ENCODE measurements around the gene CCDC39. TPM values are rescaled to one million over a fixed set of nuclear protein-coding genes. Genes with fewer than 3 reads are reported as not detected.

CCDC39 gene
- total RNA-seq, 1 experiment from 2014 or later = 0.79 TPM

- H2BK5ac ChIP-seq (ENCODE audit: insufficient read length, low read length) = no peak overlapping the region
- no peak overlapping the region for H3K23ac ChIP-seq (ENCODE audit: insufficient read length, low read depth, low read length)
- no peaks in the 10 kb centered on the region for H3K79me1 ChIP-seq (ENCODE audit: insufficient read depth, low read depth, low read length, poor library complexity, severe bottlenecking)
- no peak overlapping the region for H3K4me2 ChIP-seq (ENCODE audit: insufficient read depth, insufficient read length, low read length)
- no peak overlapping the region for H3K4ac ChIP-seq (ENCODE audit: low read depth, low read length)
- no peaks in the 10 kb centered on the region for H3K27me3 Mint-ChIP-seq (ENCODE audit: low read depth)
- H3T11ph ChIP-seq (ENCODE audit: low read length) = no peak overlapping the region
- no peak overlapping the region for H2AFZ ChIP-seq (ENCODE audit: low read length)
- peaks cover 15 to 16% of the 10 kb centered on the region in 2 experiments for H3K4me1 Mint-ChIP-seq
- H3K27ac Mint-ChIP-seq = no peak overlapping the region; a peak in 1 of 7 replicates
- H4K91ac ChIP-seq (ENCODE audit: insufficient read length, low read depth, low read length) = no peak overlapping the region
- H2BK15ac ChIP-seq (ENCODE audit: low read depth, low read length) = no peak overlapping the region
- H3K23me2 ChIP-seq (ENCODE audit: insufficient read length, low read depth, low read length, poor library complexity, severe bottlenecking) = no peaks in the 10 kb centered on the region
- no peak overlapping the region for H4K5ac ChIP-seq (ENCODE audit: insufficient read length, low read depth, low read length)
- no peaks in the 10 kb centered on the region for H3K4me1 ChIP-seq (ENCODE audit: insufficient read depth, low read length)
- H3K27me3 ChIP-seq (ENCODE audit: insufficient read depth, low read length) = no peaks in the 10 kb centered on the region
- H4K8ac ChIP-seq (replicated peaks; ENCODE audit: insufficient read length, low read depth, low read length) = no peak overlapping the region
- H4K20me1 ChIP-seq (ENCODE audit: control insufficient read depth, insufficient read depth, insufficient read length) = no peaks in the 10 kb centered on the region
- H2BK12ac ChIP-seq (ENCODE audit: insufficient read length, low read depth, low read length) = no peak overlapping the region
- no peaks in the 10 kb centered on the region for H3K79me2 ChIP-seq (ENCODE audit: insufficient read depth, low read length)
- H2BK120ac ChIP-seq (ENCODE audit: low read depth, low read length, poor library complexity, severe bottlenecking) = no peak overlapping the region
- no peaks in the 10 kb centered on the region for H3K9me3 ChIP-seq (ENCODE audit: control insufficient read depth, low read depth, low read length)
- no peak overlapping the region for H3K9ac ChIP-seq (ENCODE audit: extremely low read depth, insufficient read length, low read length)
- no peak overlapping the region for H2BK20ac ChIP-seq (ENCODE audit: low read depth, low read length, poor library complexity, severe bottlenecking)
- peak; percentile 64 for TF ChIP-seq CTCF (conservative IDR thresholded peaks at IDR 0.05)
- H3K36me3 Mint-ChIP-seq (ENCODE audit: insufficient read depth in 1 of 3, low read depth in 3 of 3) = no peaks in the 10 kb centered on the region
- H3K18ac ChIP-seq (ENCODE audit: insufficient read length, low read depth, low read length) = no peak overlapping the region
- no peak overlapping the region for H2AK5ac ChIP-seq (ENCODE audit: insufficient read length, low read length)
- H3K9me3 Mint-ChIP-seq = no peaks in the 10 kb centered on the region
- DNase-seq = no peak
- no peak overlapping the region for H3K27ac ChIP-seq (ENCODE audit: insufficient read length, low read depth, low read length)
- WGBS (ENCODE audit: extremely low coverage, insufficient read length, low lambda C conversion rate) = no CpG with 5 or more reads among the region's 1 CpG
- H3K14ac ChIP-seq (ENCODE audit: insufficient read depth, low read length) = no peak overlapping the region
- H3K56ac ChIP-seq (ENCODE audit: insufficient read length, low read depth, low read length) = no peak overlapping the region
- H3K4me3 Mint-ChIP-seq = no peak overlapping the region
Measured at GRCh38 chr3:180690061-180690460, 10.8 kb upstream of the CCDC39 start.

All from H9 (cell line).